K562 (cell line): ENCODE results near the gene PEX13. TPM values are rescaled to one million over a fixed set of nuclear protein-coding genes. Genes with fewer than 3 reads are reported as not detected.
A peak's percentile ranks its signal among the peaks of the same experiment; 100 is the strongest.

ENCODE experiments used
- ARID3B ChIP-seq: fragments of 250-450 bp; sonication (Bioruptor Pico); IDR thresholded peaks from 2 replicates; pipeline ENCODE4 v1.4.0; 2020; ENCODE audit warnings: borderline replicate concordance
- CHCHD3 ChIP-seq: fragments of 250-450 bp; sonication (Bioruptor Pico); IDR thresholded peaks from 2 replicates; pipeline ENCODE4 v2.1.2; 2022; ENCODE audit warnings: mild to moderate bottlenecking
- HOMEZ ChIP-seq: fragments of 250-450 bp; sonication (Bioruptor Pico); IDR thresholded peaks from 2 replicates; pipeline ENCODE4 v1.4.0; 2020; ENCODE audit warnings: mild to moderate bottlenecking, moderate library complexity
- ILK ChIP-seq: fragments of 450-650 bp; IDR thresholded peaks from 2 replicates; pipeline ENCODE4 v1.6.1; 2016; ENCODE audit warnings: missing genetic modification characterization, low read depth, mild to moderate bottlenecking, missing compliant biosample characterization, moderate library complexity, borderline replicate concordance
- KDM1A ChIP-seq, 2 experiments: fragments of 450-650 bp; IDR thresholded peaks; 2 replicates each; pipeline ENCODE4 v1.6.1; 2016; ENCODE audit warnings: mild to moderate bottlenecking in 2 of 2
- MCM5 ChIP-seq: fragments of 450-650 bp; IDR thresholded peaks from 2 replicates; pipeline ENCODE4 v1.6.1; 2016; ENCODE audit warnings: low read depth
- RBM34 ChIP-seq: fragments of 200-400 bp; formaldehyde crosslinking; IDR thresholded peaks from 2 replicates; pipeline ENCODE4 v1.6.1; 2018; ENCODE audit warnings: low read length, borderline replicate concordance; ENCODE audit not compliant: insufficient read depth
- ZBTB11 ChIP-seq, 3 experiments: fragments of 200-800 bp in 1 of 3; fragments of 250-450 bp in 1 of 3; fragments of 450-650 bp in 1 of 3; sonication (Bioruptor Pico) in 1 of 3; sonication (Bioruptor generic) in 1 of 3; formaldehyde crosslinking in 1 of 3; IDR thresholded peaks; 2 replicates each; pipeline versions ENCODE4 v1.6.1 to v1.8.0; 2016 to 2022; ENCODE audit warnings: mild to moderate bottlenecking in 2 of 3, missing genetic modification characterization in 2 of 3, missing compliant biosample characterization in 1 of 3, moderate library complexity in 1 of 3
- ZNF197 ChIP-seq: fragments of 200-800 bp; sonication (Bioruptor generic); IDR thresholded peaks from 2 replicates; pipeline ENCODE4 v1.6.1; 2016; ENCODE audit warnings: low read depth, missing genetic modification characterization, missing compliant biosample characterization
- ZNF224 ChIP-seq: sonication (generic); formaldehyde crosslinking; IDR thresholded peaks from 2 replicates; pipeline ENCODE4 v1.8.0; 2022; ENCODE audit warnings: mild to moderate bottlenecking, missing genetic modification reagents
- ZNF316 ChIP-seq: fragments of 450-650 bp; IDR thresholded peaks from 2 replicates; pipeline ENCODE4 v1.6.1; 2016
- ZNF407 ChIP-seq: fragments of 450-650 bp; IDR thresholded peaks from 2 replicates; pipeline ENCODE4 v1.6.1; 2016; ENCODE audit warnings: low read depth
- polyA plus RNA-seq, 8 experiments: library from polyadenylated mRNA; depleted of rRNA in 4 of 8; stranded (reverse) in 5 of 8; unstranded in 3 of 8; fragments of >200 nt; fragmentation: Nextera tagmentation in 2 of 8; fragmentation: Illumina TruSeq in 1 of 8; extraction: Ambion mirVana in 2 of 8; extraction: Trizol in 1 of 8; gene quantifications; 2 replicates each; pipeline versions ENCODE4 v1.2.1 to v1.2.3, GENCODE V29; 2011 to 2014; ENCODE audit warnings: inconsistent platforms in 1 of 8, missing spikeins in 1 of 8
- total RNA-seq, 7 experiments: library from RNA; depleted of rRNA in 6 of 7; stranded (reverse); fragments of >200 nt in 6 of 7; fragmentation: Illumina TruSeq in 2 of 7; extraction: Trizol in 2 of 7; gene quantifications; 2 replicates each; pipeline versions ENCODE4 v1.2.1 to v1.2.3, GENCODE V29; 2011 to 2021; ENCODE audit warnings: low replicate concordance in 1 of 7

PEX13 gene
- total and polyA plus RNA-seq, 9 of the 15 experiments (the other 6 are each of a cell fraction or from before 2014, with no cell fraction given) = 4.0 to 30.4 (median 18.8) TPM

- TF ChIP-seq ZBTB11 (CRISPR knock-in tag; IDR thresholded peaks at IDR 0.05) (peak; percentile 94 to 100 (median 98)), KDM1A (IDR thresholded peaks at IDR 0.05) (peak; percentile 53 to 74; a peak in 3 of 4 replicates), HOMEZ (CRISPR knock-in tag) (no peak), ZNF407 (no peak), RBM34 (no peak), CHCHD3 (CRISPR knock-in tag) (no peak), ILK (no peak), ZNF316 (0 out of 2 replicates have a peak, but pooled peaks have one; percentile 10), MCM5 (no peak), ZNF197 (CRISPR knock-in tag) (no peak), ARID3B (CRISPR knock-in tag) (no peak), ZNF224 (CRISPR knock-in tag) (no peak)
Measured at GRCh38 chr2:61017003-61017555, 441 bp upstream of the PEX13 start (continued).
